HepG2 (cell line): Measurements from ENCODE around the gene PDXDC1.
"Not testable (repeated sequence)": the region's sequence is repeated elsewhere in the genome, so short reads cannot be mapped to it uniquely, and the experiment has no call there.

ENCODE experiments used
- HNRNPUL1 ChIP-seq: fragments of 200-400 bp; formaldehyde crosslinking; IDR thresholded peaks from 2 replicates; pipeline ENCODE4 v1.6.1; 2017; ENCODE audit warnings: low read depth, mild to moderate bottlenecking, low read length, moderate library complexity
- JUNB ChIP-seq: sonication (generic); formaldehyde crosslinking; IDR thresholded peaks from 2 replicates; pipeline ENCODE4 v1.8.0; 2022; ENCODE audit warnings: missing genetic modification reagents, mild to moderate bottlenecking, borderline replicate concordance
- NFIB ChIP-seq: sonication (generic); formaldehyde crosslinking; IDR thresholded peaks from 2 replicates; pipeline ENCODE4 v1.9.0; 2021; ENCODE audit warnings: missing genetic modification reagents, mild to moderate bottlenecking, borderline replicate concordance
- POLR2A ChIP-seq, 2 experiments: IDR thresholded peaks; 2 replicates each; pipeline ENCODE4 v1.6.1; 2011; ENCODE audit warnings: low read depth in 2 of 2, low read length in 2 of 2, mild to moderate bottlenecking in 1 of 2, moderate library complexity in 1 of 2; ENCODE audit not compliant: insufficient read depth in 1 of 2
- TCF7L2 ChIP-seq: IDR thresholded peaks from 2 replicates; pipeline ENCODE4 v1.6.1; 2011; ENCODE audit warnings: mild to moderate bottlenecking, low read depth, low read length, moderate library complexity

- TF ChIP-seq JUNB (CRISPR knock-in tag); HNRNPUL1; POLR2A (IDR thresholded peaks at IDR 0.05; ENCODE audit: insufficient read depth in 1 of 2, low read depth in 2 of 2, low read length in 2 of 2); NFIB (CRISPR knock-in tag); TCF7L2: not testable (repeated sequence)
Observed at GRCh38 chr16:14942686-14943085, 32.1 kb upstream of the PDXDC1 start.
